Esophagus squamous epithelium (tissue), 5 donors: ENCODE data around the gene MACROH2A2. TPM values are rescaled to one million over a fixed set of nuclear protein-coding genes. Genes with fewer than 3 reads are reported as not detected.
A peak's percentile ranks its signal among the peaks of the same experiment; 100 is the strongest.

Source experiments
- DNase-seq: peaks from one replicate; lab custom pipeline; 2025; lab: John Stamatoyannopoulos, UW
- H3K27ac ChIP-seq, 4 donors: fragments of 200-600 bp; sonication (generic); one replicate each; pipeline ENCODE4 v1.5.1; 2016 to 2019; ENCODE audit warnings: mild to moderate bottlenecking in 1 of 4
- H3K27me3 ChIP-seq, 4 donors: fragments of 200-600 bp; sonication (generic); 1 replicate in 3 of 4; 2 replicates in 1 of 4; pipeline versions ENCODE4 v1.5.1 to v1.6.0; 2017 to 2021; ENCODE audit warnings: antibody characterized with exemption in 1 of 4
- H3K36me3 ChIP-seq, 3 donors: fragments of 200-600 bp; sonication (generic); one replicate each; pipeline ENCODE4 v1.5.1; 2016 to 2019
- H3K4me1 ChIP-seq, 3 donors: fragments of 200-600 bp; sonication (generic); one replicate each; pipeline ENCODE4 v1.5.1; 2017 to 2019
- H3K4me3 ChIP-seq, 4 donors: fragments of 200-600 bp; sonication (generic); 1 replicate in 3 of 4; 2 replicates in 1 of 4; pipeline ENCODE4 v1.5.1; 2016 to 2019; ENCODE audit warnings: mild to moderate bottlenecking in 2 of 4, moderate library complexity in 1 of 4
- H3K9me3 ChIP-seq, 3 donors: fragments of 200-600 bp; sonication (generic); one replicate each; pipeline ENCODE4 v1.5.1; 2016 to 2019
- POLR2A ChIP-seq, 4 donors: fragments of 450-650 bp; IDR thresholded peaks; one replicate each; pipeline ENCODE4 v1.6.1; 2017; ENCODE audit warnings: antibody characterized with exemption in 4 of 4, mild to moderate bottlenecking in 4 of 4, moderate library complexity in 3 of 4
- WGBS, 2 donors: methylation state at CpG; one replicate each; pipeline ENCODE4 v1.1.5; 2018; 5-methylcytosine and 5-hydroxymethylcytosine counted together
- intact Hi-C: fragments of 100-400 bp; cut with DNase I; formaldehyde crosslinking; loops from one replicate; pipeline ENCODE4 v1.15.0; 2022
- total RNA-seq, 4 donors: library from RNA; depleted of rRNA; stranded (reverse); fragments of >200 nt; gene quantifications; one replicate each; pipeline ENCODE4 v1.1.0, GENCODE V29; 2016
- TF ChIP-seq, protein P1 (sequence below), 6 experiments: fragments of 450-650 bp in 4 of 6; fragments of 200-600 bp in 2 of 6; sonication (generic) in 2 of 6; IDR thresholded peaks; one replicate each; pipeline ENCODE4 v1.5.1; 2016 to 2019; ENCODE audit warnings: antibody characterized with exemption in 6 of 6, mild to moderate bottlenecking in 4 of 6, moderate library complexity in 4 of 6
- donor health status: DM: yes; HTN: yes; CAD: no.

The MACROH2A2 gene
- total RNA-seq, 4 donors from 2014 or later, result 19.8 to 32.0 (median 22.4) TPM

GRCh38 chr10:70124918-70125317, 72.3 kb downstream of the MACROH2A2 start:
- intact Hi-C loops, result no loop called here
- TF ChIP-seq POLR2A (IDR thresholded peaks at IDR 0.05), result no peak
- TF ChIP-seq, protein P1, sequence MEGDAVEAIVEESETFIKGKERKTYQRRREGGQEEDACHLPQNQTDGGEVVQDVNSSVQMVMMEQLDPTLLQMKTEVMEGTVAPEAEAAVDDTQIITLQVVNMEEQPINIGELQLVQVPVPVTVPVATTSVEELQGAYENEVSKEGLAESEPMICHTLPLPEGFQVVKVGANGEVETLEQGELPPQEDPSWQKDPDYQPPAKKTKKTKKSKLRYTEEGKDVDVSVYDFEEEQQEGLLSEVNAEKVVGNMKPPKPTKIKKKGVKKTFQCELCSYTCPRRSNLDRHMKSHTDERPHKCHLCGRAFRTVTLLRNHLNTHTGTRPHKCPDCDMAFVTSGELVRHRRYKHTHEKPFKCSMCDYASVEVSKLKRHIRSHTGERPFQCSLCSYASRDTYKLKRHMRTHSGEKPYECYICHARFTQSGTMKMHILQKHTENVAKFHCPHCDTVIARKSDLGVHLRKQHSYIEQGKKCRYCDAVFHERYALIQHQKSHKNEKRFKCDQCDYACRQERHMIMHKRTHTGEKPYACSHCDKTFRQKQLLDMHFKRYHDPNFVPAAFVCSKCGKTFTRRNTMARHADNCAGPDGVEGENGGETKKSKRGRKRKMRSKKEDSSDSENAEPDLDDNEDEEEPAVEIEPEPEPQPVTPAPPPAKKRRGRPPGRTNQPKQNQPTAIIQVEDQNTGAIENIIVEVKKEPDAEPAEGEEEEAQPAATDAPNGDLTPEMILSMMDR (IDR thresholded peaks at IDR 0.05), result no peak
- WGBS, 2 donors, result 67 to 74% methylated on average over 3 of the region's 3 CpGs
- Histone ChIP-seq H3K36me3 (peaks cover 0 to 41% (median 0%) of the 10 kb centered on the region in 3 donors), H3K27me3 (no peaks in the 10 kb centered on the region), H3K4me3 (no peak overlapping the region), H3K4me1 (peaks cover 0 to 31% (median under 1%) of the 10 kb centered on the region in 3 donors), H3K9me3 (no peaks in the 10 kb centered on the region), H3K27ac (peak overlapping the region in 1 of 4 donors; percentile 27)
- no peak for DNase-seq

GRCh38 chr10:70125918-70126552, 73.4 kb downstream of the MACROH2A2 start:
- Histone ChIP-seq H3K27ac (no peak overlapping the region), H3K4me1 (peaks cover 0 to 31% (median 0%) of the 10 kb centered on the region in 3 donors), H3K27me3 (no peaks in the 10 kb centered on the region), H3K9me3 (no peaks in the 10 kb centered on the region), H3K4me3 (no peak overlapping the region), H3K36me3 (peaks cover 0 to 30% (median 0%) of the 10 kb centered on the region in 3 donors)
- intact Hi-C loops, result no loop called here
- no peak for DNase-seq
- no peak for TF ChIP-seq POLR2A (IDR thresholded peaks at IDR 0.05)
- TF ChIP-seq, protein P1 (IDR thresholded peaks at IDR 0.05), result no peak
- 72 to 86% methylated on average over 4 of the region's 5 CpGs for WGBS, 2 donors

DNA sequence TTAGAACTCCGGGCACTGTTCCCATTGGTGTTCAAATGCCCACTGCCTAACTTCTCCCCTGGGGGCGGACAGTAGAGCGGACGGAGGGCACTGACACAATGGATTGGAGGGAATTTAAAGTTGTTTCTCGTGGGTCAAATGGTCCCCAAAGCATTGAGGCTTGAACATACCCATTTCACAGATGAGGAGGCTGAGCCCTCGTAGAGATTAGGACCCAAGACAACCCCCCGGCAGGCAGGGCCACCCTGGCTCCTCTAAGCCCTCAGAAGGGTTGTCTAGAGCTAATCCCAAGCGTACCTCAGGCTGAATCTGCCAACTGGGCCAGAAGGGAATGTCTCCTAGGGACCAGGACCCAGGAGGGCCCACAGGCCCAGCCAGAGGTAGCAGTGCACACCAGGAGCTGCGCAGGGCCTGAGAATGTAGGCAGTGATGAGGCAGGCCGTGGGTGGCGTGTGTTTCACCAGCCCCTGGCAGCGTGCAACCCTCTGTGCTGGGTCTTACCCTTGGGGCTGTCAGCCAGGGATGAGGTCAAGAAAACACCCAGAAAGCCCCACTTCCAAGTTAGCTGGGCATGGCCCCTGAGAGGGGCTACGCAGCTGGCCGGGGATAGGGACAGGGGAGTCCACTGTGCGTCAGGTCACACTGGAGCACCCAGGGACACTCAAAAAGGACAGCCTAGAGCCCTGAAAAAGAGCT, 74.2 kb downstream of the MACROH2A2 start:
- H3K4me1 ChIP-seq, result peaks cover 4 to 34% (median 6%) of the 10 kb centered on the region in 3 donors
- TF ChIP-seq, protein P1 (IDR thresholded peaks at IDR 0.05), result no peak
- no peak for TF ChIP-seq POLR2A (IDR thresholded peaks at IDR 0.05)
- WGBS, 2 donors, result 94 to 95% methylated on average over 9 to 11 of the region's 15 CpGs
- H3K4me3 ChIP-seq, result no peak overlapping the region
- no peak for DNase-seq
- peaks cover 0 to 26% (median 0%) of the 10 kb centered on the region in 3 donors for H3K36me3 ChIP-seq
- H3K27me3 ChIP-seq, result no peaks in the 10 kb centered on the region
- H3K9me3 ChIP-seq, result no peaks in the 10 kb centered on the region
- intact Hi-C loops, result no loop called here
- H3K27ac ChIP-seq, result no peak overlapping the region

- 53 to 61% methylated on average over 5 to 9 of the region's 10 CpGs for WGBS, 2 donors
- no peak for TF ChIP-seq POLR2A (IDR thresholded peaks at IDR 0.05)
- TF ChIP-seq, protein P1 (IDR thresholded peaks at IDR 0.05), result no peak
- DNase-seq, result no peak
- intact Hi-C loops, result no loop called here
- peak overlapping the region; percentile 84 to 89 (median 86) for H3K27ac ChIP-seq
- no peaks in the 10 kb centered on the region for H3K9me3 ChIP-seq
- H3K4me1 ChIP-seq, result peaks cover 9 to 44% (median 20%) of the 10 kb centered on the region in 3 donors
- H3K36me3 ChIP-seq, result peaks cover 0 to 11% (median 0%) of the 10 kb centered on the region in 3 donors
- no peaks in the 10 kb centered on the region for H3K27me3 ChIP-seq
- H3K4me3 ChIP-seq, result peak overlapping the region in 3 of 4 donors; percentile 60 to 88 (median 75)
Measured at GRCh38 chr10:70130878-70131559, 78.4 kb downstream of the MACROH2A2 start.
